NOMO-1 treated with DMSO at 0.1 percent for 48 hours (cell line): Measurements from ENCODE around the gene PKP3.
A peak's percentile ranks its signal among the peaks of the same experiment; 100 is the strongest.
"Not testable (repeated sequence)": the region's sequence is repeated elsewhere in the genome, so short reads cannot be mapped to it uniquely, and the experiment has no call there.

ENCODE experiments used
- DNase-seq: peaks from one replicate; lab custom pipeline; 2025; ENCODE audit not compliant: unreplicated experiment; lab: John Stamatoyannopoulos, UW

The PKP3 gene

DNA sequence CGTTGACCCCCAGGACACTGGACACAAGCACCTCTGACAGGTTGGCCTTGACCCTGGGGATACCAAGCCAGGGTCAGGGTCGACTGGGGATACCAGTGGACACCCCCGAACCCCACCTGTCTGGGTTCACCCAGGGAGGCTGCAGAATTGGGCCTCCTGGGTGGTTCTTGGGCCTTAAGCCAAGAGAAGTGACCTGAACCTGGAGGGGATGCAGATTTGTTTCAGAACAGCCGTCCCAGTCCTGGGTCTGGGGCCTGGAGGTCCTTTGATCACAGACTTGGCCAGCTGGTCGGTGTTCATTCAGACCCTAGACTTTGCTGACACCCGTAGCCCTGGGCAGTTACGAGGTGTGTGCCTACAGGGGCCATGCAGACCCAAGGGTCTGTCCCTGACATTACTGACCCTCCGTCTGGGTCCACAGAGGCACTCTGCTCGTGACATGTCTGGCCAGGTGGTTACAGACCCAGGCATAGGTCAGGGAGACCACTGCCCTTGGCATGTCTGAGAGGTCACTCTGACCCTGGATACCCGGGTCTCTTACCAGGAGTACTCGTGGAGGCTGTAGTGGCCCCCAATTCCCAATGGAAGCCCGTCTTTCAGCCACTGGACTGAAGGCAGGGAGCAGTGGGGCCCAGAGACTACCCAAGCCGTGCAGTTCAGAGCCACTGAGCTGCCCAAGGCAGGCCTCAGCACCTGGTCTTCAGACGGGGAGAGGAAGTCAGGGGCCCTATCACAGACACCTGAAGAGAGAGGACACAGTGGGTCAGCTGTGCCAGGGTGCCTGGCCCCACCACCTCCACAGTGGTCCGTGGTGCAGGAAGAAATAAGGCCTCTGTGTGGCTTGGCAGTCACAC is 14.4 kb downstream of the PKP3 start:
- DNase-seq: no peak

GRCh38 chr11:409008-409599 is 15.1 kb downstream of the PKP3 start:
- DNase-seq: no peak

DNA sequence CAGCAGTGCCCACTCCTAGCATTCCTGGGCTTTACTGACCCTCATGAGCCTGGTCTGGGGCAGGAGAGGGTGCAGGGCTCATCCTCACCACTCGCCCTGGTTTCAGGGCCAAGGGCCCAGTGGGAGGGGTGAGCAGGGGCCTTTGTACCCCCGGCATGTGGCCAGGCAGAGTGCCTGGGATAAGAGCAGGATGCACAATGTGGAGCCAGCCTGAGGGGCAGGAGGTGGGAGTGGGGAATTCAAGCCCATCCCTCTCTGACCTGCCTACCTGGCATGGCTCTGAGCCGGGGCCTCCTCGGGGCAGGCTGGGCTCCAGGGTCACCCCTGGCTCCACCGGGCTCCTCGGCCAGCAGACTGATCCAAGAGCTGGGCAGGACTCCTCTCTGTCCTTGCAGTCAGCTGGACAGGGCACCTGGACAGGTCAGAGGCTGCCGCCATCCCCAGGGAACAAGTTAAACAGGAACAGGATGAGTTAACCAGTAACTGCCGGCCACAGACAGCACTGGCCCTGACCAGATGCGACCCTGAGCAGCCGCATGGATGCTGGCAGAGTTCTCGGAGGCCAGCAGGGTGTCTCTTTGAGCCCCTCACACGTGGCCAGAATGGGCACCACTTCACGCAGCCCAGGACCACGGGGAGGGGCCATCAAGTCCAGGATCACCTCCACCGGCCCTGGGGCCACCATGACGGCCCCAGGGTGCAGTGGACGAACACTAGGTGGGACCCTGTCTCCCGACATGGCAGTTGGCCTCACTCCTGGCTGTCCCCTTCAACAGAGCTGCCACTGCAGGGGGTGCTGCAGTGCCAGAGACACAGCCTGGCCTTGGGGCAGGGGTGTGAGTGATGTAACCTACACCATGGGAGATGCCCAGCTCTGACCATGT is 15.8 kb downstream of the PKP3 start:
- no peak for DNase-seq

GRCh38 chr11:410711-411110 is 16.7 kb downstream of the PKP3 start:
- not testable (repeated sequence) for DNase-seq

GRCh38 chr11:411520-411919 is 17.5 kb downstream of the PKP3 start:
- not testable (repeated sequence) for DNase-seq

GRCh38 chr11:412641-413119 is 18.7 kb downstream of the PKP3 start:
- DNase-seq: no peak

DNA sequence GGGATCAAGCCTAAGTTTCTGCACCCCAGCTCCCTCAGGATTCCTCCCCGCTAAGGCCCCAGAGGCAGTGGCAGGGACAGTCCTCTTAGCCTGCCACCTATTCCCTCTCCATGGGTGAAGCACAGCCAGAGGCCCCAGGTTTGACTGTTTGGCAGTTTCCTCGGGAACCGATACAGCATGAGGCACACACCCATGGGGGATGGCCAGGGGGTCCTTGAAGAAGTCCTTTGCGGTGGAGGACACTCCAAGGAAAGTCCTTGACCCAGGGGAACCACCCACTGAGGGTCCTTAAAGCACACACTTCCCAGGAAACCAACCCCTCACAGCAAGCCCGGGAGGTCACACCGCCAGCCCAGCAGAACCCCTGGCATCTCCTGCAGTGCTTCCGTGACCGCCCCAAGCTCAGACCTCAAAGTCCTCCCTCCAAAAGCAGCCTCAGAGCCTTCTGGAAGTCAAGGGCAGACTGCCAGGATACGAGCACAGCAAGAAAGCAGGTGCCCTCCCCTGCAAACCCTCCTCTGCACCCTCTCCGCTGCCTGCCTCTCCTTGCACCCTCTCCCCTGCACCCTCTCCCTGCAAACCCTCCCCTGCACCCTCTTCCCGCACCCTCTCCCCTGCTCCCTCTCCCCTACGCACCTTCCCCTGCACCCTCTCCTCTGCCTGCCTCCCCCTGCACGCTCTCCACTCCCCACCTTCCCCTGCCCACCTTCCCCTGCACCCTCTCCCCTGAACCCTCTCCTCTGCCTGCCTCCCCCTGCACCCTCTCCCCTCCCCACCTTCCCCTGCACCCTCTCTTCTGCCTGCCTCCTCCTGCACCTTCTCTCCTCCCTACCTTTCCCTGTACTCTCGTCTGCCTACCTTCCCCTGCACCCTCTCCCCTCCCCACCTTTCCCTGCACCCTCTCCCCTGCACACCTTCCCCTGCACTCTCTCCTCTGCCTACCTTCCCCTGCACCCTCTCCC is 19.4 kb downstream of the PKP3 start:
- no peak for DNase-seq

GRCh38 chr11:414318-414857 is 20.4 kb downstream of the PKP3 start:
- DNase-seq: no peak

DNA sequence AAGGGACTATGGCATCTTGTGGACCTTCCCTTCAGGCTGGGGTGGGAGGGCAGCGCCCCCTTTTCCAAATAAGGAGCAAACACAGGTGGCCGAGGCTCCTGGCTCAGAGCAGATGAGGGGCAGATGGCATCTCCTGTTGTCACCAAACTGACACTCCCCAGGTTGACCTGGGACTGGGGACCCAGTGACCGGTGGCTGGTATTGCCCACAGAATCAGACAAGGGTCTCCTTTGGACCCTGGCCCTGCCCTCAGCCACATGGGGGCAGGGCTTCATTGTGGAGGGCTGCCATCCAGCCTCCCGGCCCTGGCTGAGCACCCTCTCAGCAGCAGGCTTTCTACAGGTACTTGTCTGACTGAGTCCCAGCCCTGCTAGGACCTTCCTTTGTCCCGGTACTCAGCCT is 21.6 kb downstream of the PKP3 start:
- no peak for DNase-seq

GRCh38 chr11:416051-416756 is 22.2 kb downstream of the PKP3 start:
- no peak for DNase-seq

DNA sequence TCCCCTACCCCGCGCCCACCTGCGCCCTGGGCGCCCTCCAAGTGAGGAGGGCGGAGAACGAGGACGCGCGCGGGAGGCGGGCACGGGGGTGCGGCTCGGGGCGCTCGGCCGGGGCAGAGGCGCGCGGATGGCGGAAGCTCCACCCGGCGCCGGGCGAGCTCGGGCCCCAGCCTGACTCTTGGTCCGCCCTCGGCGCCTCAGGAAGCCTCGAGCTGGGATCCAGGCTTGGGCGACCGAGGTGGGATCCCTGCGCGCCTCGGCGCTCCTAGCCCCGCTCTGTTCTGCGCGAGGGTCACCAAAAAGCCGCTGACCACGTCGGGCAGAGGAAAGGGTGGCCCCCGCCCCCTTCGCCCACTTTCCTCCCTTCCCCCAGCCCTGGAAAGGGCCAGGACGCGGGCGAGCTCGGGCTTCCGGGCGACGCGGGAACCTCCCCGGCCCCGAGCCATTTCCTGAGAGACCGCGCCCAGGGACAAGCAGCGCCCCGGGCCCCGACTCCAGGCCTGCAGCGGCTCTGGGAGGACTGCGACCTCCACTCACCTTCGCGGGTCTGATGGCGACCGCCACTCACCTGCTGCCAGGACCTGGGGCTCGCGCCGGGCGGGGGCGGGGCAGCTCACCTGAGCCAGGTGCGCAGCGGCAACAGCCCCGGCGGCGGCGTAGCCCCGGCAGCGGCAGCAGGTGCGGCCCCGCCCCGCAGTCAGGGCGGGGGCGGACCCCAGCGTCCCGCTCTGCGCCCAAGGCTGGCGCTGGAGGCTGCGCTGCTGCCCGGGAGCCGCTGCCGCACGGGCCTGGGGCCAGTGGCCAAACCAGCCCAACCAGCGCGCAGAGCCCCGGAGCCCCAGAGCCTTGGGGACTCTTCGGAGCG is 23.0 kb downstream of the PKP3 start:
- DNase-seq: peak; percentile 38

DNA sequence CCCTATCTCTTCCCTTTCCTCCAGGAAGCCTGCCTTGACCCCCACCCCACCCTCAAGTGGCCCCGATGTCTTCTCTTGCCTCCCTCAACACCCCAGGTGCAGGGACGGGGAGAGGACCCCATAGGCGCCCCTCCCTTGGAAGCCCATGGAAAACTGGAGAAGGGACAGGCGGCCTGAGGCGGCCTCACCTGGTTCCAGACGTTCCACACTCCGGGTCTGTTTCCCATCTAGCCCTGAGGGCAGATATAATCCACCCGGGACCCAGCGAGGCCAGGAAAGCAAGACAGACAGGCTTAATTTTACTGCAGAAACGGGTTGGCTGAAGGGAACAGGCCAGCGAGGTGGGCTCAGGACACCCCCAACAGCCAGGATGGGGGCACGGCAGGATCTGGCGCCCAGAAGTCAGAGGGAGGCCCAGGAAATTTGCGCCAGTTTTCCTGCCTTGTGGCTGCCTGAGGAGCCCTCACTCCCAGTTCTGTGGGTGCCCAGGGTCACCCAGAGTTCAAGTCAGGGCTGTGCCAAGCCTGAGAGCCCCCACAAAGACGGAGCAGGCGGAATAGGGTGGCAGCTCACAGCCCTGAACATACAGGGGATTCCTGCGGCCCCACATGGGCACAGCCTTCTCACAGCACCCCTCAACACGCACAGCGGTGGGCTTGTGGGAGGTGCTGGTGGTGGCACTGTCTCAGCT is 23.8 kb downstream of the PKP3 start:
- no peak for DNase-seq

- DNase-seq: no peak
Measured at GRCh38 chr11:418343-419247, 24.6 kb downstream of the PKP3 start.

DNA sequence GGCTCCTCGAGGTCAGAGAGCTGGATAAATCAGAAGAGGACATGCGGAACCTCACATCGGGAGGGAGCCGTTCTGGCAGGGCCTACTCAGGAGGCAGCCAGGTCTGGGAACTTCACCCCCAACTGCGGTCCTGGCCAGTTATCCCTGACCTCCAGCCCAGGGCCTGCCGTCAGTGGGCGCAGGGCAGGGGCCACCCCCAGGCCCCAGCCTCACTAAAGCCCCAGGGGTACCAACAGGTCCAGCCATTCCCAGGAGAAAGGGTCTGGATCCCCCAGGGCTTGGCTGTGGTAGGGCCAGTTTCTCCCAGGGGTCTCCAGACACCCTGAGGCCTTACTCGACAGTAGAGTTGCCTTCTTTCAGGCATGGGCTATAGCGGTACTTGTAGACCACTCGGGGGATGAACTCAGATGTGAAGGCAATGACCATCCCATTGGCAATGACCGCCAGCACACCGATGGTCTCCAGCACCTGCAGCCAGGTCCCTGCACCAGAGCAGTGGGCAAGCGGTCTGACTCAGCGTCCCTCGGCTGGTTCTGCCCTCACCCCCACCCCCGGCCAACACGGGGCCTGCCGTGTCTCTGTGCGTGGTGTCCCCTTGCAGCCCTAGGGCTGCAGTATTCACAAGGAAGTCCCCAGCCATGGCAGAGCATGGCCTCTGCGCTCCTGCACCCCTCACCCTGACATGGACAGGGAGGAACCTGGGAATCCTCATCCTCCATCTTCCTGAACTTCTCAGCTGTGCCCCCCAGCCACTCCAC is 25.4 kb downstream of the PKP3 start:
- DNase-seq: no peak

GRCh38 chr11:420054-420910 is 26.3 kb downstream of the PKP3 start:
- DNase-seq: no peak
